GM12891 (cell line): ENCODE data around the gene OLIG1.

Experiments used
- POLR2A ChIP-seq: IDR thresholded peaks from 2 replicates; pipeline ENCODE4 v1.6.1; 2011; ENCODE audit warnings: low read depth, low read length, control low read depth
- POLR2AphosphoS5 ChIP-seq: IDR thresholded peaks from 2 replicates; pipeline ENCODE4 v1.6.1; 2011; ENCODE audit warnings: low read depth, low read length, control low read depth
- TAF1 ChIP-seq: IDR thresholded peaks from 2 replicates; pipeline ENCODE4 v1.6.1; 2011; ENCODE audit warnings: low read depth, low read length, control low read depth

- no peak for TF ChIP-seq POLR2A
- TF ChIP-seq TAF1, result no peak
- no peak for TF ChIP-seq POLR2AphosphoS5
Measured at GRCh38 chr21:33064623-33065390, 5.1 kb upstream of the OLIG1 start.
